ENCODE results near the gene AGPAT4.

Gene AGPAT4

GRCh38 chr6:161279677-161280415, 6.0 kb upstream of the AGPAT4 start:
- no peak overlapping the region for H3K9ac ChIP-seq (ENCODE audit: low read depth, low read length)
- no peak overlapping the region for H3K4me3 ChIP-seq (ENCODE audit: low read length)
- H3K27me3 ChIP-seq (ENCODE audit: control insufficient read depth, insufficient read depth, low read length): peaks cover 2% of the 10 kb centered on the region
- H3K9me3 ChIP-seq (replicated peaks; ENCODE audit: low read length): no peaks in the 10 kb centered on the region
- H3K4me2 ChIP-seq (ENCODE audit: low read length): no peak overlapping the region
- no peaks in the 10 kb centered on the region for H3K36me3 ChIP-seq (ENCODE audit: insufficient read depth, low read length)
- no peaks in the 10 kb centered on the region for H3K4me1 ChIP-seq (ENCODE audit: control insufficient read depth, insufficient read depth, low read length)

- peaks cover 2% of the 10 kb centered on the region for H3K27me3 ChIP-seq (ENCODE audit: control insufficient read depth, insufficient read depth, low read length)
- H3K4me2 ChIP-seq (ENCODE audit: low read length): no peak overlapping the region
- H3K36me3 ChIP-seq (ENCODE audit: insufficient read depth, low read length): no peaks in the 10 kb centered on the region
- peaks cover 14% of the 10 kb centered on the region for H3K4me1 ChIP-seq (ENCODE audit: control insufficient read depth, insufficient read depth, low read length)
- H3K9me3 ChIP-seq (replicated peaks; ENCODE audit: low read length): no peaks in the 10 kb centered on the region
- no peak overlapping the region for H3K9ac ChIP-seq (ENCODE audit: low read depth, low read length)
- no peak overlapping the region for H3K4me3 ChIP-seq (ENCODE audit: low read length)
Measured at GRCh38 chr6:161276605-161277155, 2.8 kb upstream of the AGPAT4 start.

- H3K9ac ChIP-seq (ENCODE audit: low read depth, low read length): no peak overlapping the region
- peak overlapping the region; percentile 86 for H3K4me3 ChIP-seq (ENCODE audit: low read length)
- no peaks in the 10 kb centered on the region for H3K9me3 ChIP-seq (replicated peaks; ENCODE audit: low read length)
- H3K27me3 ChIP-seq (ENCODE audit: control insufficient read depth, insufficient read depth, low read length): no peaks in the 10 kb centered on the region
- H3K4me2 ChIP-seq (ENCODE audit: low read length): peak overlapping the region; percentile 88
- no peaks in the 10 kb centered on the region for H3K36me3 ChIP-seq (ENCODE audit: insufficient read depth, low read length)
- H3K4me1 ChIP-seq (ENCODE audit: control insufficient read depth, insufficient read depth, low read length): peaks cover 14% of the 10 kb centered on the region
Measured at GRCh38 chr6:161274898-161275297, 1.0 kb upstream of the AGPAT4 start.

GRCh38 chr6:161274488-161274858, 612 bp upstream of the AGPAT4 start:
- H3K36me3 ChIP-seq (ENCODE audit: insufficient read depth, low read length): no peaks in the 10 kb centered on the region
- H3K27me3 ChIP-seq (ENCODE audit: control insufficient read depth, insufficient read depth, low read length): no peaks in the 10 kb centered on the region
- peak overlapping the region; percentile 86 for H3K4me3 ChIP-seq (ENCODE audit: low read length)
- no peaks in the 10 kb centered on the region for H3K9me3 ChIP-seq (replicated peaks; ENCODE audit: low read length)
- peak overlapping the region; percentile 85 for H3K9ac ChIP-seq (ENCODE audit: low read depth, low read length)
- peaks cover 14% of the 10 kb centered on the region for H3K4me1 ChIP-seq (ENCODE audit: control insufficient read depth, insufficient read depth, low read length)
- H3K4me2 ChIP-seq (ENCODE audit: low read length): peak overlapping the region; percentile 88

GRCh38 chr6:161273274-161273751, 548 bp downstream of the AGPAT4 start:
- peaks cover 14% of the 10 kb centered on the region for H3K4me1 ChIP-seq (ENCODE audit: control insufficient read depth, insufficient read depth, low read length)
- H3K4me2 ChIP-seq (ENCODE audit: low read length): peak overlapping the region; percentile 88
- peak overlapping the region; percentile 86 for H3K4me3 ChIP-seq (ENCODE audit: low read length)
- H3K9ac ChIP-seq (ENCODE audit: low read depth, low read length): peak overlapping the region; percentile 85
- H3K27me3 ChIP-seq (ENCODE audit: control insufficient read depth, insufficient read depth, low read length): no peaks in the 10 kb centered on the region
- H3K9me3 ChIP-seq (replicated peaks; ENCODE audit: low read length): no peaks in the 10 kb centered on the region
- H3K36me3 ChIP-seq (ENCODE audit: insufficient read depth, low read length): no peaks in the 10 kb centered on the region

GRCh38 chr6:161272635-161273273, 1.1 kb downstream of the AGPAT4 start:
- Histone ChIP-seq H3K4me3 (ENCODE audit: low read length) (peak overlapping the region; percentile 86), H3K4me2 (ENCODE audit: low read length) (peak overlapping the region; percentile 88), H3K9ac (ENCODE audit: low read depth, low read length) (peak overlapping the region; percentile 85)

GRCh38 chr6:161271343-161272030, 2.4 kb downstream of the AGPAT4 start:
- no peak overlapping the region for H3K4me2 ChIP-seq (ENCODE audit: low read length)
- no peak overlapping the region for H3K4me3 ChIP-seq (ENCODE audit: low read length)
- H3K27me3 ChIP-seq (ENCODE audit: control insufficient read depth, insufficient read depth, low read length): no peaks in the 10 kb centered on the region
- no peak overlapping the region for H3K9ac ChIP-seq (ENCODE audit: low read depth, low read length)
- peaks cover 14% of the 10 kb centered on the region for H3K4me1 ChIP-seq (ENCODE audit: control insufficient read depth, insufficient read depth, low read length)
- no peaks in the 10 kb centered on the region for H3K36me3 ChIP-seq (ENCODE audit: insufficient read depth, low read length)
- no peaks in the 10 kb centered on the region for H3K9me3 ChIP-seq (replicated peaks; ENCODE audit: low read length)

More at GRCh38 chr6:161272635-161273273, 1.1 kb downstream of the AGPAT4 start:
- Histone ChIP-seq H3K27me3 (ENCODE audit: control insufficient read depth, insufficient read depth, low read length) (no peaks in the 10 kb centered on the region), H3K36me3 (ENCODE audit: insufficient read depth, low read length) (no peaks in the 10 kb centered on the region), H3K9me3 (replicated peaks; ENCODE audit: low read length) (no peaks in the 10 kb centered on the region), H3K4me1 (ENCODE audit: control insufficient read depth, insufficient read depth, low read length) (peaks cover 14% of the 10 kb centered on the region)

GRCh38 chr6:161270116-161270515, 3.7 kb downstream of the AGPAT4 start:
- H3K27me3 ChIP-seq (ENCODE audit: control insufficient read depth, insufficient read depth, low read length): no peaks in the 10 kb centered on the region

GRCh38 chr6:161269310-161269709, 4.6 kb downstream of the AGPAT4 start:
- no peak overlapping the region for H3K4me2 ChIP-seq (ENCODE audit: low read length)
- peaks cover 10% of the 10 kb centered on the region for H3K4me1 ChIP-seq (ENCODE audit: control insufficient read depth, insufficient read depth, low read length)
- no peaks in the 10 kb centered on the region for H3K36me3 ChIP-seq (ENCODE audit: insufficient read depth, low read length)
- no peak overlapping the region for H3K4me3 ChIP-seq (ENCODE audit: low read length)
- no peaks in the 10 kb centered on the region for H3K27me3 ChIP-seq (ENCODE audit: control insufficient read depth, insufficient read depth, low read length)
- H3K9ac ChIP-seq (ENCODE audit: low read depth, low read length): no peak overlapping the region
- H3K9me3 ChIP-seq (replicated peaks; ENCODE audit: low read length): no peaks in the 10 kb centered on the region

More at GRCh38 chr6:161270116-161270515, 3.7 kb downstream of the AGPAT4 start:
- Histone ChIP-seq H3K9ac (ENCODE audit: low read depth, low read length) (no peak overlapping the region), H3K4me2 (ENCODE audit: low read length) (no peak overlapping the region), H3K4me1 (ENCODE audit: control insufficient read depth, insufficient read depth, low read length) (peaks cover 14% of the 10 kb centered on the region), H3K36me3 (ENCODE audit: insufficient read depth, low read length) (no peaks in the 10 kb centered on the region), H3K4me3 (ENCODE audit: low read length) (no peak overlapping the region), H3K9me3 (replicated peaks; ENCODE audit: low read length) (no peaks in the 10 kb centered on the region)

GRCh38 chr6:161268531-161269210, 5.2 kb downstream of the AGPAT4 start:
- Histone ChIP-seq H3K27me3 (ENCODE audit: control insufficient read depth, insufficient read depth, low read length) (no peaks in the 10 kb centered on the region), H3K36me3 (ENCODE audit: insufficient read depth, low read length) (no peaks in the 10 kb centered on the region), H3K9me3 (replicated peaks; ENCODE audit: low read length) (no peaks in the 10 kb centered on the region), H3K4me2 (ENCODE audit: low read length) (no peak overlapping the region), H3K4me3 (ENCODE audit: low read length) (no peak overlapping the region), H3K4me1 (ENCODE audit: control insufficient read depth, insufficient read depth, low read length) (peaks cover 9% of the 10 kb centered on the region), H3K9ac (ENCODE audit: low read depth, low read length) (no peak overlapping the region)
